SK-N-SH (cell line): Measurements from ENCODE around the gene SHH. TPM values are rescaled to one million over a fixed set of nuclear protein-coding genes. Genes with fewer than 3 reads are reported as not detected.

Experiments used
- CTCF ChIA-PET: fragments of 300-600, 350-600 bp; formaldehyde crosslinking; extraction: SDS; loops from one replicate; lab custom pipeline; 2021; lab: Yijun Ruan, JAX
- POLR2A ChIA-PET: fragments of 350-600 bp; sonication (Branson Sonifier 250); formaldehyde crosslinking; extraction: SDS; loops from one replicate; lab custom pipeline; 2020; ENCODE audit warnings: antibody characterized with exemption, inconsistent platforms; lab: Yijun Ruan, JAX
- DNase-seq: peaks from one replicate; pipeline ENCODE4 v3.0.0; 2012
- H2AFZ ChIP-seq: fragments of 200-600 bp; sonication (generic); 2 replicates; pipeline ENCODE4 v1.8.1; 2016; ENCODE audit warnings: antibody characterized with exemption, mild to moderate bottlenecking, low read depth
- H3F3A ChIP-seq: fragments of 200-600 bp; sonication (generic); replicated peaks from 2 replicates; pipeline ENCODE3; 2016; ENCODE audit warnings: antibody characterized with exemption, mild to moderate bottlenecking; ENCODE audit not compliant: insufficient read depth
- H3K27ac ChIP-seq, 2 experiments: fragments of 200-500 bp in 1 of 2; fragments of 200-600 bp in 1 of 2; sonication (Bioruptor generic) in 1 of 2; sonication (generic), shearing (Covaris generic) in 1 of 2; 2 replicates each; pipeline versions ENCODE4 v1.5.1 to v1.6.1; 2014 to 2016; ENCODE audit warnings: low read depth in 2 of 2, inconsistent platforms in 1 of 2, low read length in 1 of 2, mild to moderate bottlenecking in 1 of 2, mixed read lengths in 1 of 2
- H3K27me3 ChIP-seq: fragments of 200-600 bp; sonication (generic), shearing (Covaris generic); 2 replicates; pipeline ENCODE4 v1.6.1; 2016; ENCODE audit warnings: mixed run types; ENCODE audit not compliant: insufficient read depth
- H3K36me3 ChIP-seq, 2 experiments: fragments of 200-500 bp in 1 of 2; fragments of 200-600 bp in 1 of 2; sonication (Bioruptor generic) in 1 of 2; sonication (generic) in 1 of 2; replicated peaks in 1 of 2; 2 replicates each; pipeline versions ENCODE3 to v1.5.1; 2014 to 2016; ENCODE audit warnings: low read length in 1 of 2, mild to moderate bottlenecking in 1 of 2; ENCODE audit not compliant: insufficient read depth in 2 of 2, control insufficient read depth in 1 of 2
- H3K4me1 ChIP-seq, 2 experiments: fragments of 200-500 bp in 1 of 2; fragments of 200-600 bp in 1 of 2; sonication (Bioruptor generic) in 1 of 2; sonication (generic), shearing (Covaris generic) in 1 of 2; 2 replicates each; pipeline versions ENCODE4 v1.5.1 to v1.6.1; 2014 to 2016; ENCODE audit warnings: low read depth in 1 of 2, low read length in 1 of 2, mixed run types in 1 of 2; ENCODE audit not compliant: insufficient read depth in 2 of 2, control insufficient read depth in 1 of 2
- H3K4me2 ChIP-seq: fragments of 200-600 bp; sonication (generic), shearing (Covaris generic); 2 replicates; pipeline ENCODE4 v1.6.1; 2017; ENCODE audit warnings: mixed run types
- H3K4me3 ChIP-seq, 2 experiments: fragments of 200-500 bp in 1 of 2; fragments of 200-600 bp in 1 of 2; sonication (Bioruptor generic) in 1 of 2; sonication (generic), shearing (Covaris generic) in 1 of 2; 2 replicates each; pipeline versions ENCODE4 v1.5.1 to v1.8.1; 2014 to 2016; ENCODE audit warnings: low read depth in 2 of 2, inconsistent platforms in 1 of 2, low read length in 1 of 2, mild to moderate bottlenecking in 1 of 2, mixed read lengths in 1 of 2, moderate library complexity in 1 of 2
- H3K79me2 ChIP-seq: fragments of 200-600 bp; sonication (generic); 2 replicates; pipeline ENCODE4 v1.8.1; 2017; ENCODE audit warnings: mild to moderate bottlenecking; ENCODE audit not compliant: insufficient read depth
- H3K9ac ChIP-seq: fragments of 200-600 bp; sonication (generic); 2 replicates; pipeline ENCODE4 v1.6.1; 2017; ENCODE audit warnings: mixed run types
- H3K9me2 ChIP-seq: fragments of 200-600 bp; sonication (generic); 2 replicates; pipeline ENCODE4 v1.6.1; 2017; ENCODE audit warnings: mixed run types
- H3K9me3 ChIP-seq: fragments of 200-600 bp; sonication (generic); 2 replicates; pipeline ENCODE4 v1.6.1; 2017; ENCODE audit warnings: mixed run types, mild to moderate bottlenecking, moderate library complexity
- H4K20me1 ChIP-seq: fragments of 200-600 bp; sonication (generic); 2 replicates; pipeline ENCODE4 v1.6.1; 2017; ENCODE audit warnings: mild to moderate bottlenecking, mixed run types; ENCODE audit not compliant: insufficient read depth
- CHD2 ChIP-seq: fragments of 150-350 bp; IDR thresholded peaks from 2 replicates; pipeline ENCODE4 v1.6.1; 2018; ENCODE audit warnings: low read length; ENCODE audit not compliant: partially characterized antibody
- EP300 ChIP-seq, 2 experiments: IDR thresholded peaks; 2 replicates each; pipeline versions ENCODE4 v1.4.0 to v1.6.1; 2012; ENCODE audit warnings: borderline replicate concordance in 1 of 2, low read depth in 1 of 2, low read length in 1 of 2
- FOXM1 ChIP-seq: IDR thresholded peaks from 2 replicates; pipeline ENCODE4 v1.4.0; 2012; ENCODE audit warnings: low read depth, mild to moderate bottlenecking
- IRF3 ChIP-seq: fragments of 150-350 bp; IDR thresholded peaks from 2 replicates; pipeline ENCODE4 v1.6.1; 2016; ENCODE audit warnings: mild to moderate bottlenecking, low read depth, low read length
- JUND ChIP-seq: IDR thresholded peaks from 2 replicates; pipeline ENCODE4 v1.4.0; 2012
- MXI1 ChIP-seq: IDR thresholded peaks from 2 replicates; pipeline ENCODE4 v1.6.1; 2012; ENCODE audit warnings: mild to moderate bottlenecking, low read depth, low read length, improper control_type of control experiment
- NFIC ChIP-seq: IDR thresholded peaks from 2 replicates; pipeline ENCODE4 v1.4.0; 2012; ENCODE audit warnings: borderline replicate concordance
- NRF1 ChIP-seq: IDR thresholded peaks from 2 replicates; pipeline ENCODE4 v1.6.1; 2012; ENCODE audit warnings: low read depth, mild to moderate bottlenecking, low read length
- PBX3 ChIP-seq: IDR thresholded peaks from 2 replicates; pipeline ENCODE4; 2012
- POLR2AphosphoS5 ChIP-seq: IDR thresholded peaks from 2 replicates; pipeline ENCODE4 v1.6.1; 2012; ENCODE audit warnings: low read depth, low read length
- RAD21 ChIP-seq: IDR thresholded peaks from 2 replicates; pipeline ENCODE4 v1.6.1; 2012; ENCODE audit warnings: mild to moderate bottlenecking, low read length
- RCOR1 ChIP-seq: fragments of 150-350 bp; IDR thresholded peaks from 2 replicates; pipeline ENCODE4 v1.6.1; 2017; ENCODE audit warnings: antibody characterized with exemption, low read length
- REST ChIP-seq: IDR thresholded peaks from 2 replicates; pipeline ENCODE4 v1.6.1; 2012; ENCODE audit warnings: mild to moderate bottlenecking, low read depth, low read length, moderate library complexity
- RXRA ChIP-seq: IDR thresholded peaks from 2 replicates; pipeline ENCODE4 v1.4.0; 2012; ENCODE audit warnings: low read depth, mild to moderate bottlenecking, borderline replicate concordance
- TAF1 ChIP-seq: IDR thresholded peaks from 2 replicates; pipeline ENCODE4 v1.6.1; 2012; ENCODE audit warnings: low read depth, mild to moderate bottlenecking, low read length, moderate library complexity, borderline replicate concordance
- TCF12 ChIP-seq: IDR thresholded peaks from 2 replicates; pipeline ENCODE4 v1.4.0; 2012
- USF1 ChIP-seq: IDR thresholded peaks from 2 replicates; pipeline ENCODE4 v1.4.0; 2012; ENCODE audit warnings: low read depth, borderline replicate concordance
- YY1 ChIP-seq: IDR thresholded peaks from 2 replicates; pipeline ENCODE4 v1.4.0; 2012; ENCODE audit warnings: low read depth, mild to moderate bottlenecking
- WGBS: methylation state at CpG from one replicate; pipeline ENCODE4 v1.1.6; 2017; ENCODE audit warnings: low lambda C conversion rate; 5-methylcytosine and 5-hydroxymethylcytosine counted together
- polyA plus RNA-seq, 3 experiments: library from polyadenylated mRNA; depleted of rRNA; stranded (reverse); fragments of >200 nt; gene quantifications; 2 replicates each; pipeline ENCODE4 v1.2.3, GENCODE V29; 2012

SHH gene
- polyA plus RNA-seq, 1 of the 3 experiments (the other 2 are of a cell fraction) = not detected

GRCh38 chr7:155795401-155795800 lies 16.9 kb downstream of the SHH start:
- no peak for TF ChIP-seq CHD2
- TF ChIP-seq USF1 = no peak
- no peak for TF ChIP-seq NRF1
- no peak for TF ChIP-seq RXRA
- no peak for TF ChIP-seq REST
- TF ChIP-seq TAF1 = no peak
- no peak for TF ChIP-seq PBX3
- TF ChIP-seq EP300 (IDR thresholded peaks at IDR 0.05; ENCODE audit: borderline replicate concordance in 1 of 2, low read depth in 1 of 2, low read length in 1 of 2) = no peak
- no peak for TF ChIP-seq JUND
- no peak for TF ChIP-seq POLR2AphosphoS5
- TF ChIP-seq MXI1 = no peak
- no peak for TF ChIP-seq YY1
- TF ChIP-seq RCOR1 = no peak
- TF ChIP-seq FOXM1 = no peak
- TF ChIP-seq IRF3 = no peak
- TF ChIP-seq RAD21 = no peak
- no peak for TF ChIP-seq TCF12
- TF ChIP-seq NFIC = no peak
- 38% methylated on average over 7 of the region's 7 CpGs for WGBS

More at GRCh38 chr7:155795401-155795800, 16.9 kb downstream of the SHH start:
- POLR2A ChIA-PET = no interaction called here
- no peak overlapping the region for H2AFZ ChIP-seq
- H3K36me3 ChIP-seq = no peaks in the 10 kb centered on the region
- no peaks in the 10 kb centered on the region for H3K9me2 ChIP-seq
- H3K9ac ChIP-seq = no peak overlapping the region
- H3K9me3 ChIP-seq = no peaks in the 10 kb centered on the region
- no peak overlapping the region for H3K4me3 ChIP-seq
- CTCF ChIA-PET = interaction anchor here (0.6 to 3.5 kb wide), 9 partner anchors 10 to 968 kb away, joined by 3 to 20 read pairs (median 5); no protein-coding TSS in a partner anchor
- peaks cover 0 to 2% of the 10 kb centered on the region in 2 experiments; a peak in 1 of 4 replicates for H3K4me1 ChIP-seq
- H3K27me3 ChIP-seq = peaks cover 49% of the 10 kb centered on the region
- peak; percentile 39 for DNase-seq
- no peak overlapping the region for H3K4me2 ChIP-seq
- H3K27ac ChIP-seq = no peak overlapping the region
- no peaks in the 10 kb centered on the region for H3K79me2 ChIP-seq
- H3F3A ChIP-seq = peaks cover 5% of the 10 kb centered on the region
- no peaks in the 10 kb centered on the region for H4K20me1 ChIP-seq
